GM23338 (cell line): Measurements from ENCODE around the gene PERCC1. TPM values are rescaled to one million over a fixed set of nuclear protein-coding genes. Genes with fewer than 3 reads are reported as not detected.

Source experiments
- ATAC-seq: fragments of 200-7000 bp; cut with Tn5 transposase; 3 replicates; pipeline ENCODE4 v1.9.1; 2020
- DNase-seq: peaks from one replicate; pipeline ENCODE4 v3.0.0-alpha.2; 2015; ENCODE audit warnings: low spot score
- H2AFZ ChIP-seq: fragments of 200-600 bp; sonication (generic); 2 replicates; pipeline ENCODE4 v1.8.0; 2016; ENCODE audit warnings: antibody characterized with exemption, mild to moderate bottlenecking, moderate library complexity
- H3F3A ChIP-seq: fragments of 200-600 bp; sonication (generic); replicated peaks from 2 replicates; pipeline ENCODE4 v1.8.0; 2017; ENCODE audit warnings: antibody characterized with exemption, mixed run types, low read depth
- H3K27ac ChIP-seq: fragments of 200-600 bp; sonication (generic); 2 replicates; pipeline ENCODE4 v1.6.1; 2016; ENCODE audit warnings: low read depth
- H3K27me3 ChIP-seq: fragments of 200-600 bp; sonication (generic); 2 replicates; pipeline ENCODE4 v1.8.0; 2016; ENCODE audit warnings: mild to moderate bottlenecking, mixed run types, moderate library complexity; ENCODE audit not compliant: insufficient read depth
- H3K36me3 ChIP-seq: fragments of 200-600 bp; sonication (generic); 2 replicates; pipeline ENCODE4 v1.8.0; 2016; ENCODE audit warnings: mild to moderate bottlenecking; ENCODE audit not compliant: insufficient read depth
- H3K4me1 ChIP-seq: fragments of 200-600 bp; sonication (generic); 2 replicates; pipeline ENCODE4 v1.8.0; 2016; ENCODE audit warnings: mild to moderate bottlenecking, moderate library complexity; ENCODE audit not compliant: insufficient read depth
- H3K4me2 ChIP-seq: fragments of 200-600 bp; sonication (generic); 2 replicates; pipeline ENCODE4 v1.7.1; 2017; ENCODE audit warnings: mixed run types
- H3K4me3 ChIP-seq: fragments of 200-600 bp; sonication (generic); 2 replicates; pipeline ENCODE4 v1.6.1; 2016; ENCODE audit warnings: mixed run types
- H3K79me2 ChIP-seq: fragments of 200-600 bp; sonication (generic); replicated peaks from 2 replicates; pipeline ENCODE4 v1.8.0; 2017; ENCODE audit warnings: mild to moderate bottlenecking; ENCODE audit not compliant: insufficient read depth
- H3K9me2 ChIP-seq: fragments of 200-600 bp; sonication (generic); 2 replicates; pipeline ENCODE4 v1.8.0; 2017; ENCODE audit not compliant: insufficient read depth
- H4K20me1 ChIP-seq: fragments of 200-600 bp; sonication (generic); replicated peaks from 2 replicates; pipeline ENCODE4 v1.8.0; 2017; ENCODE audit warnings: mild to moderate bottlenecking; ENCODE audit not compliant: insufficient read depth
- H3K27ac Mint-ChIP-seq: 2 replicates; pipeline ENCODE4 v1.8.0; 2020; ENCODE audit warnings: inconsistent platforms, mild to moderate bottlenecking, moderate library complexity, mixed read lengths
- H3K27me3 Mint-ChIP-seq: 3 replicates; pipeline ENCODE4 v1.8.0; 2022; ENCODE audit warnings: low read depth, mild to moderate bottlenecking, moderate library complexity, mixed read lengths, inconsistent platforms; ENCODE audit not compliant: insufficient read depth, poor library complexity
- H3K36me3 Mint-ChIP-seq: 3 replicates; pipeline ENCODE4 v1.8.0; 2021; ENCODE audit warnings: low read depth, mild to moderate bottlenecking, inconsistent platforms, moderate library complexity, mixed read lengths
- H3K4me1 Mint-ChIP-seq: 3 replicates; pipeline ENCODE4 v1.8.0; 2020; ENCODE audit warnings: mild to moderate bottlenecking, inconsistent platforms, mixed read lengths
- H3K4me3 Mint-ChIP-seq: 3 replicates; pipeline ENCODE4 v1.8.0; 2021; ENCODE audit warnings: moderate library complexity, mild to moderate bottlenecking, inconsistent platforms, mixed read lengths
- H3K9me3 Mint-ChIP-seq: 3 replicates; pipeline ENCODE4 v1.8.0; 2020; ENCODE audit warnings: moderate library complexity, mild to moderate bottlenecking, inconsistent platforms, mixed read lengths
- CREB1 ChIP-seq: fragments of 250-450 bp; sonication (Bioruptor Pico); IDR thresholded peaks from 2 replicates; pipeline ENCODE4 v1.5.0; 2020; ENCODE audit warnings: low read depth, mild to moderate bottlenecking, moderate library complexity
- EZH2 ChIP-seq: fragments of 200-600 bp; sonication (generic); IDR thresholded peaks from one replicate; pipeline ENCODE4 v1.8.0; 2017; ENCODE audit warnings: antibody characterized with exemption, mild to moderate bottlenecking, low read depth; ENCODE audit not compliant: unreplicated experiment
- EZH2phosphoT487 ChIP-seq: fragments of 200-600 bp; sonication (generic); IDR thresholded peaks from one replicate; pipeline ENCODE4 v1.8.1; 2018; ENCODE audit warnings: antibody characterized with exemption; ENCODE audit not compliant: unreplicated experiment
- NANOG ChIP-seq: IDR thresholded peaks from 2 replicates; pipeline ENCODE4 v1.6.1; 2016; ENCODE audit warnings: antibody characterized with exemption, borderline replicate concordance
- POLR2AphosphoS5 ChIP-seq: IDR thresholded peaks from 2 replicates; pipeline ENCODE4 v1.6.1; 2016; ENCODE audit warnings: antibody characterized with exemption, low read depth
- STAT1 ChIP-seq: IDR thresholded peaks from one replicate; pipeline ENCODE4 v1.6.1; 2016; ENCODE audit warnings: antibody characterized with exemption; ENCODE audit not compliant: unreplicated experiment
- polyA plus RNA-seq: library from polyadenylated mRNA; unstranded; fragments of >200 nt; fragmentation: Nextera tagmentation; extraction: Ambion mirVana; gene quantifications from 2 replicates; pipeline ENCODE4 v1.2.1, GENCODE V29; 2016
- total RNA-seq: library from RNA; depleted of rRNA; stranded (reverse); fragments of >200 nt; shearing (Covaris generic); gene quantifications from 2 replicates; pipeline ENCODE4 v1.2.3, GENCODE V29; 2014
- TF ChIP-seq, protein P1 (sequence below): IDR thresholded peaks from one replicate; pipeline ENCODE4 v1.6.1; 2018; ENCODE audit warnings: antibody characterized with exemption; ENCODE audit not compliant: unreplicated experiment
- TF ChIP-seq, protein P2 (sequence below), 2 experiments: fragments of 200-600 bp in 1 of 2; sonication (generic) in 1 of 2; conservative IDR thresholded peaks; 2 replicates each; pipeline versions ENCODE4 v1.5.1 to v1.6.1; 2016 to 2017; ENCODE audit warnings: antibody characterized with exemption in 2 of 2, low read depth in 2 of 2, mild to moderate bottlenecking in 2 of 2, moderate library complexity in 1 of 2
- TF ChIP-seq, protein P3 (sequence below): IDR thresholded peaks from 2 replicates; pipeline ENCODE4 v1.6.1; 2016; ENCODE audit warnings: antibody characterized with exemption
- TF ChIP-seq, protein P4 (sequence below): fragments of 250-450 bp; sonication (Bioruptor Pico); IDR thresholded peaks from 2 replicates; pipeline ENCODE4 v1.5.0; 2020; ENCODE audit warnings: mild to moderate bottlenecking, moderate library complexity

Gene PERCC1
- total and polyA plus RNA-seq, 2 experiments from 2014 or later, result not detected

DNA sequence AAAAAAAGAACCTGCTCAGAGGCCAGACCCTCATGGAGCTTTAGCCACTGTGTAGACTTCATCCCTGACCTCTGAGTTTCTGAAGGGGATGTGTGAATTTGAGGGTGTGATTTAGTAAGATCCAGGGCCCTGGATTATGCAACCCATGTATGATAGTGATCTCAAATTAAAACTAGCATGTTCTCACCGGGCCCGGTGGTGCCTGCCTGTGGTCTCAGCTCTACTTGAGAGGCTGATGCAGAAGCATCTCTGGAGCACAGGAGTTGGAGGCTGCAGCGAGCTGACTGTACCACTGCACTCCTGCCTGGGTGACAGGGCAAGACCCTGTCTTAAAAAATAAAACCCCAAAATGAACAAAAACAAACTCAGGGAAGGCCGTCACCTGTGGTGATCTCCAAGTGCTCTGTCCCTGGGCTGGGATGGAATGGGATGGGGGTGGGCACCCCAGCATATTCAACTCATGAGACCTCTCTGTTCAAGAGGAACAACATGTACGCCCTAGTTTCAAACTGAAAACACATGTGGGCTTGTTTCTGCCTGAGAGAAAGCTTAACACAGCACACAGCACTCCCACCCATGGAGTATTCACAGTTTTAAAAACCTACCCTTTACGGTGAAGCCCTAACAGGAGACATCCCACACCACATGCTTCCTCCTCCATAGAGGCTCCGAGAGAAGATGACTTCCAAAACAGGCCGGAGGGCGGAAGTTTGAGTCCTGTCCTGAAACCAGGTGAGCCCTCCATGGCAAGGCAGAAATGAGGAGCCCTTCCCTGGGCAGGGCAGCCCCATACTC is 49.1 kb upstream of the PERCC1 start (continued):
- TF ChIP-seq, protein P1, sequence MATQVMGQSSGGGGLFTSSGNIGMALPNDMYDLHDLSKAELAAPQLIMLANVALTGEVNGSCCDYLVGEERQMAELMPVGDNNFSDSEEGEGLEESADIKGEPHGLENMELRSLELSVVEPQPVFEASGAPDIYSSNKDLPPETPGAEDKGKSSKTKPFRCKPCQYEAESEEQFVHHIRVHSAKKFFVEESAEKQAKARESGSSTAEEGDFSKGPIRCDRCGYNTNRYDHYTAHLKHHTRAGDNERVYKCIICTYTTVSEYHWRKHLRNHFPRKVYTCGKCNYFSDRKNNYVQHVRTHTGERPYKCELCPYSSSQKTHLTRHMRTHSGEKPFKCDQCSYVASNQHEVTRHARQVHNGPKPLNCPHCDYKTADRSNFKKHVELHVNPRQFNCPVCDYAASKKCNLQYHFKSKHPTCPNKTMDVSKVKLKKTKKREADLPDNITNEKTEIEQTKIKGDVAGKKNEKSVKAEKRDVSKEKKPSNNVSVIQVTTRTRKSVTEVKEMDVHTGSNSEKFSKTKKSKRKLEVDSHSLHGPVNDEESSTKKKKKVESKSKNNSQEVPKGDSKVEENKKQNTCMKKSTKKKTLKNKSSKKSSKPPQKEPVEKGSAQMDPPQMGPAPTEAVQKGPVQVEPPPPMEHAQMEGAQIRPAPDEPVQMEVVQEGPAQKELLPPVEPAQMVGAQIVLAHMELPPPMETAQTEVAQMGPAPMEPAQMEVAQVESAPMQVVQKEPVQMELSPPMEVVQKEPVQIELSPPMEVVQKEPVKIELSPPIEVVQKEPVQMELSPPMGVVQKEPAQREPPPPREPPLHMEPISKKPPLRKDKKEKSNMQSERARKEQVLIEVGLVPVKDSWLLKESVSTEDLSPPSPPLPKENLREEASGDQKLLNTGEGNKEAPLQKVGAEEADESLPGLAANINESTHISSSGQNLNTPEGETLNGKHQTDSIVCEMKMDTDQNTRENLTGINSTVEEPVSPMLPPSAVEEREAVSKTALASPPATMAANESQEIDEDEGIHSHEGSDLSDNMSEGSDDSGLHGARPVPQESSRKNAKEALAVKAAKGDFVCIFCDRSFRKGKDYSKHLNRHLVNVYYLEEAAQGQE, result no peak
- TF ChIP-seq STAT1, result no peak
- TF ChIP-seq, protein P2, sequence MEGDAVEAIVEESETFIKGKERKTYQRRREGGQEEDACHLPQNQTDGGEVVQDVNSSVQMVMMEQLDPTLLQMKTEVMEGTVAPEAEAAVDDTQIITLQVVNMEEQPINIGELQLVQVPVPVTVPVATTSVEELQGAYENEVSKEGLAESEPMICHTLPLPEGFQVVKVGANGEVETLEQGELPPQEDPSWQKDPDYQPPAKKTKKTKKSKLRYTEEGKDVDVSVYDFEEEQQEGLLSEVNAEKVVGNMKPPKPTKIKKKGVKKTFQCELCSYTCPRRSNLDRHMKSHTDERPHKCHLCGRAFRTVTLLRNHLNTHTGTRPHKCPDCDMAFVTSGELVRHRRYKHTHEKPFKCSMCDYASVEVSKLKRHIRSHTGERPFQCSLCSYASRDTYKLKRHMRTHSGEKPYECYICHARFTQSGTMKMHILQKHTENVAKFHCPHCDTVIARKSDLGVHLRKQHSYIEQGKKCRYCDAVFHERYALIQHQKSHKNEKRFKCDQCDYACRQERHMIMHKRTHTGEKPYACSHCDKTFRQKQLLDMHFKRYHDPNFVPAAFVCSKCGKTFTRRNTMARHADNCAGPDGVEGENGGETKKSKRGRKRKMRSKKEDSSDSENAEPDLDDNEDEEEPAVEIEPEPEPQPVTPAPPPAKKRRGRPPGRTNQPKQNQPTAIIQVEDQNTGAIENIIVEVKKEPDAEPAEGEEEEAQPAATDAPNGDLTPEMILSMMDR (conservative IDR thresholded peaks at IDR 0.05; ENCODE audit: low read depth in 2 of 2), result no peak
- no peak for TF ChIP-seq EZH2
- no peak for TF ChIP-seq POLR2AphosphoS5

DNA sequence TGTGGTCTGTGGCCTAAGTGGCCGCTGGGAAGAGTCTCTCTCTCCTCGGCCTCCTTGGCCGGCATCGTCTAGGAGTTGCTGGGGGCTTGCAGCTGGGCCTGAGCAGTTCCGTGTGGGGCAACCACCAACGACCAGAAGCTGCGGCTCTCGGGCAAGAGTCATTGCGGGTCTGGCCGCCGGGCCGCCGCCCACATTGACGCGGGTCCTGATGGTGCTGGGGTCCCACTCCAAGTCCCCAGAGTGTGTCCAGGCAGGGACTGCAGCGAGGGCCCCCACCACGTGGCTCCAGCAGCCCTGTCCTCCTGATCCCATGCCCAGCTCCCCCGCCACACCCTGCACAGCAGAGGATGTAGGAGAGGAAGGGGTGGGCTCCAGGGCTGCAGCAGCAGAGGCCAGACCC is 47.3 kb upstream of the PERCC1 start:
- H3F3A ChIP-seq, result peaks cover 4% of the 10 kb centered on the region
- H3K27ac ChIP-seq, result no peak overlapping the region
- Mint-ChIP-seq H3K9me3 (no peaks in the 10 kb centered on the region), H3K27ac (no peak overlapping the region), H3K36me3 (no peaks in the 10 kb centered on the region; the same call in 1 of the 3 replicates), H3K4me3 (no peak overlapping the region), H3K4me1 (peaks cover 7% of the 10 kb centered on the region; the same call in 2 of the 3 replicates), H3K27me3 (peaks cover 4% of the 10 kb centered on the region)
- ATAC-seq (no peak), DNase-seq (no peak)
- peaks cover 7% of the 10 kb centered on the region for H3K4me1 ChIP-seq
- no peaks in the 10 kb centered on the region for H4K20me1 ChIP-seq
- H3K27me3 ChIP-seq, result no peaks in the 10 kb centered on the region
- no peaks in the 10 kb centered on the region for H3K9me2 ChIP-seq
- H3K36me3 ChIP-seq, result no peaks in the 10 kb centered on the region
- no peak overlapping the region for H2AFZ ChIP-seq
- no peak overlapping the region for H3K4me3 ChIP-seq
- H3K79me2 ChIP-seq, result peaks cover 4% of the 10 kb centered on the region
- no peak overlapping the region for H3K4me2 ChIP-seq
- TF ChIP-seq STAT1 (no peak), NANOG (no peak), POLR2AphosphoS5 (no peak), EZH2phosphoT487 (no peak), CREB1 (CRISPR knock-in tag) (no peak)
- TF ChIP-seq, protein P3, sequence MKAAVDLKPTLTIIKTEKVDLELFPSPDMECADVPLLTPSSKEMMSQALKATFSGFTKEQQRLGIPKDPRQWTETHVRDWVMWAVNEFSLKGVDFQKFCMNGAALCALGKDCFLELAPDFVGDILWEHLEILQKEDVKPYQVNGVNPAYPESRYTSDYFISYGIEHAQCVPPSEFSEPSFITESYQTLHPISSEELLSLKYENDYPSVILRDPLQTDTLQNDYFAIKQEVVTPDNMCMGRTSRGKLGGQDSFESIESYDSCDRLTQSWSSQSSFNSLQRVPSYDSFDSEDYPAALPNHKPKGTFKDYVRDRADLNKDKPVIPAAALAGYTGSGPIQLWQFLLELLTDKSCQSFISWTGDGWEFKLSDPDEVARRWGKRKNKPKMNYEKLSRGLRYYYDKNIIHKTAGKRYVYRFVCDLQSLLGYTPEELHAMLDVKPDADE, result no peak
- TF ChIP-seq, protein P4, sequence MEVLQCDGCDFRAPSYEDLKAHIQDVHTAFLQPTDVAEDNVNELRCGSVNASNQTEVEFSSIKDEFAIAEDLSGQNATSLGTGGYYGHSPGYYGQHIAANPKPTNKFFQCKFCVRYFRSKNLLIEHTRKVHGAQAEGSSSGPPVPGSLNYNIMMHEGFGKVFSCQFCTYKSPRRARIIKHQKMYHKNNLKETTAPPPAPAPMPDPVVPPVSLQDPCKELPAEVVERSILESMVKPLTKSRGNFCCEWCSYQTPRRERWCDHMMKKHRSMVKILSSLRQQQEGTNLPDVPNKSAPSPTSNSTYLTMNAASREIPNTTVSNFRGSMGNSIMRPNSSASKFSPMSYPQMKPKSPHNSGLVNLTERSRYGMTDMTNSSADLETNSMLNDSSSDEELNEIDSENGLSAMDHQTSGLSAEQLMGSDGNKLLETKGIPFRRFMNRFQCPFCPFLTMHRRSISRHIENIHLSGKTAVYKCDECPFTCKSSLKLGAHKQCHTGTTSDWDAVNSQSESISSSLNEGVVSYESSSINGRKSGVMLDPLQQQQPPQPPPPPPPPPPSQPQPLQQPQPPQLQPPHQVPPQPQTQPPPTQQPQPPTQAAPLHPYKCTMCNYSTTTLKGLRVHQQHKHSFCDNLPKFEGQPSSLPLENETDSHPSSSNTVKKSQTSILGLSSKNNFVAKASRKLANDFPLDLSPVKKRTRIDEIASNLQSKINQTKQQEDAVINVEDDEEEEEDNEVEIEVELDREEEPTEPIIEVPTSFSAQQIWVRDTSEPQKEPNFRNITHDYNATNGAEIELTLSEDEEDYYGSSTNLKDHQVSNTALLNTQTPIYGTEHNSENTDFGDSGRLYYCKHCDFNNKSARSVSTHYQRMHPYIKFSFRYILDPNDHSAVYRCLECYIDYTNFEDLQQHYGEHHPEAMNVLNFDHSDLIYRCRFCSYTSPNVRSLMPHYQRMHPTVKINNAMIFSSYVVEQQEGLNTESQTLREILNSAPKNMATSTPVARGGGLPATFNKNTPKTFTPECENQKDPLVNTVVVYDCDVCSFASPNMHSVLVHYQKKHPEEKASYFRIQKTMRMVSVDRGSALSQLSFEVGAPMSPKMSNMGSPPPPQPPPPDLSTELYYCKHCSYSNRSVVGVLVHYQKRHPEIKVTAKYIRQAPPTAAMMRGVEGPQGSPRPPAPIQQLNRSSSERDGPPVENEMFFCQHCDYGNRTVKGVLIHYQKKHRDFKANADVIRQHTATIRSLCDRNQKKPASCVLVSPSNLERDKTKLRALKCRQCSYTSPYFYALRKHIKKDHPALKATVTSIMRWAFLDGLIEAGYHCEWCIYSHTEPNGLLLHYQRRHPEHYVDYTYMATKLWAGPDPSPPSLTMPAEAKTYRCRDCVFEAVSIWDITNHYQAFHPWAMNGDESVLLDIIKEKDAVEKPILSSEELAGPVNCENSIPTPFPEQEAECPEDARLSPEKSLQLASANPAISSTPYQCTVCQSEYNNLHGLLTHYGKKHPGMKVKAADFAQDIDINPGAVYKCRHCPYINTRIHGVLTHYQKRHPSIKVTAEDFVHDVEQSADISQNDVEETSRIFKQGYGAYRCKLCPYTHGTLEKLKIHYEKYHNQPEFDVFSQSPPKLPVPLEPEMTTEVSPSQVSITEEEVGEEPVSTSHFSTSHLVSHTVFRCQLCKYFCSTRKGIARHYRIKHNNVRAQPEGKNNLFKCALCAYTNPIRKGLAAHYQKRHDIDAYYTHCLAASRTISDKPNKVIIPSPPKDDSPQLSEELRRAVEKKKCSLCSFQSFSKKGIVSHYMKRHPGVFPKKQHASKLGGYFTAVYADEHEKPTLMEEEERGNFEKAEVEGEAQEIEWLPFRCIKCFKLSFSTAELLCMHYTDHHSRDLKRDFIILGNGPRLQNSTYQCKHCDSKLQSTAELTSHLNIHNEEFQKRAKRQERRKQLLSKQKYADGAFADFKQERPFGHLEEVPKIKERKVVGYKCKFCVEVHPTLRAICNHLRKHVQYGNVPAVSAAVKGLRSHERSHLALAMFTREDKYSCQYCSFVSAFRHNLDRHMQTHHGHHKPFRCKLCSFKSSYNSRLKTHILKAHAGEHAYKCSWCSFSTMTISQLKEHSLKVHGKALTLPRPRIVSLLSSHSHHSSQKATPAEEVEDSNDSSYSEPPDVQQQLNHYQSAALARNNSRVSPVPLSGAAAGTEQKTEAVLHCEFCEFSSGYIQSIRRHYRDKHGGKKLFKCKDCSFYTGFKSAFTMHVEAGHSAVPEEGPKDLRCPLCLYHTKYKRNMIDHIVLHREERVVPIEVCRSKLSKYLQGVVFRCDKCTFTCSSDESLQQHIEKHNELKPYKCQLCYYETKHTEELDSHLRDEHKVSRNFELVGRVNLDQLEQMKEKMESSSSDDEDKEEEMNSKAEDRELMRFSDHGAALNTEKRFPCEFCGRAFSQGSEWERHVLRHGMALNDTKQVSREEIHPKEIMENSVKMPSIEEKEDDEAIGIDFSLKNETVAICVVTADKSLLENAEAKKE (CRISPR knock-in tag), result no peak
